Erythroblast (primary cell): Measurements from ENCODE around the gene MAN1C1.

Experiments
- GATA1 ChIP-seq: IDR thresholded peaks from 2 replicates; pipeline ENCODE4 v1.6.1; 2011; ENCODE audit warnings: low read depth, mild to moderate bottlenecking, control low read depth, low read length, moderate library complexity
- POLR2A ChIP-seq: IDR thresholded peaks from 2 replicates; pipeline ENCODE4 v1.6.1; 2011; ENCODE audit warnings: mild to moderate bottlenecking, low read length

DNA sequence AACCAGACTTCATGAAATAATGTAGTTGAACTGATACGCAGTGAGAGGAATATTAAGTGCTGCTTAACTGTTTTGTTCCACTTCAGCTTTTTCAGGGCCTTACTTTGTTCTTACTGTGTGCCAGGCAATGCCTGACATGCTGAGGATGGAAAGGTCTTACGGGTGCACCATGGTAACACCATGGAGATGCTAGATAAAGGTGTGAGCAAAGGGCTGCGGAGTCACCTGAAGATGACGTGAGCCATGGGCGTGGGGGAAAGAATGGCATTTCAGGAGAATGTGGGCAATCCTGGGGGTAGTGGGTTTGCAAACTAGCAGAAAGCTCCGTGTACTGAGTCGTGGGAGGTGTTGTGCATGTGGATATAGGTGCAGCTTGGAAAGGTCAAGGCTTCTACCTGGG is 27.3 kb downstream of the MAN1C1 start:
- no peak for TF ChIP-seq POLR2A
- TF ChIP-seq GATA1 = no peak
